Hematopoietic multipotent progenitor cell treated with erythropoietin and hydrocortisone succinate and interleukin-3 and kit ligand, for 15 days (in vitro differentiated cells): ENCODE measurements around the gene PRDM7.
A peak's percentile ranks its signal among the peaks of the same experiment; 100 is the strongest.

Source experiments
- DNase-seq: peaks from one replicate; pipeline ENCODE4 v3.0.0-alpha.2; 2015; ENCODE audit warnings: low spot score

PRDM7 gene

DNA sequence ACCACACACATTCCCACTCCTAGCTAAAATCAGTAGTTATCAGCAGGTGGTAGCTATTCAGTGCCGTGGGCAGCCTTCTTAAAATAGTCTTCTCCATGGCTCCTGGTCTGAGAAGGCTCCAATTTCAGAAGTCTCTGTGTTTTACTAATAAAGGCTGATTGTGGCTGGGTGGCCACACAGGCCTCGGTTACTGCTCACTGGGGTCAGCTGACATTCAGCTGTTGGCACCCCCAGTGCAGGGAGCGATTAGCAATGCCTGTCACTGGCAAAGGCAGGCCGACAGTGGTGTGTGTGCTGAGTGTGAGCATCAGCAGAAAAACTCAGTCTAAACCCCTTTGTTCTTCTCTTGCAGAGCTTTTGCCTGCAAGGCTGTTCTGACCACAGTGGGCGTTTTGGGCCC lies 41.2 kb downstream of the PRDM7 start:
- no peak for DNase-seq

GRCh38 chr16:90034504-90034903 lies 42.6 kb downstream of the PRDM7 start:
- DNase-seq, result no peak

- DNase-seq, result no peak
Observed at GRCh38 chr16:90033387-90033786, 43.7 kb downstream of the PRDM7 start.

GRCh38 chr16:90032674-90033331 lies 44.3 kb downstream of the PRDM7 start:
- no peak for DNase-seq

- no peak for DNase-seq
Observed at GRCh38 chr16:90031931-90032673, 45.0 kb downstream of the PRDM7 start.

- DNase-seq, result no peak
Observed at GRCh38 chr16:90031186-90031930, 45.8 kb downstream of the PRDM7 start.

DNA sequence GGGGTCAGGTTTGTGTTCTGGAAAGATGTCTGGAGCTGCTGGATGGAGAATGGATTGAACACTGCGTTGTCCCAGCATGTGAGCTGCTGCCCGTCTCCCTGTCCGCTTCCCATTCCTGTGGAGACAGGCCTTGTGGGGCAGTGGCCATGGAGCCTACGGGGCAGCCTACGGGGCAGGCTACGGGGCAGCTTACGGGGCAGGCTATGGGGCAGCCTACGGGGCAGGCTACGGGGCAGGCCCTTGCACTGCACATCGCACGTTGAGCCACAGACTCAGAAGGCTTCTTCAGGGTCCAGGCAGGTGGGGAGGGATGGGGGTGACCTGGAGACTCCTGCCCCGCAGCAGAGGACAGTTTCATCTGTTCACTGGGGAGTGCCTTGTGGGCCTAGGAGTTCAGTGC lies 48.1 kb downstream of the PRDM7 start:
- DNase-seq, result no peak

- no peak for DNase-seq
Observed at GRCh38 chr16:90027611-90028010, 49.5 kb downstream of the PRDM7 start.

- DNase-seq, result no peak
Observed at GRCh38 chr16:90026135-90026534, 51.0 kb downstream of the PRDM7 start.

- no peak for DNase-seq
Observed at GRCh38 chr16:90023078-90023447, 54.1 kb downstream of the PRDM7 start.

DNA sequence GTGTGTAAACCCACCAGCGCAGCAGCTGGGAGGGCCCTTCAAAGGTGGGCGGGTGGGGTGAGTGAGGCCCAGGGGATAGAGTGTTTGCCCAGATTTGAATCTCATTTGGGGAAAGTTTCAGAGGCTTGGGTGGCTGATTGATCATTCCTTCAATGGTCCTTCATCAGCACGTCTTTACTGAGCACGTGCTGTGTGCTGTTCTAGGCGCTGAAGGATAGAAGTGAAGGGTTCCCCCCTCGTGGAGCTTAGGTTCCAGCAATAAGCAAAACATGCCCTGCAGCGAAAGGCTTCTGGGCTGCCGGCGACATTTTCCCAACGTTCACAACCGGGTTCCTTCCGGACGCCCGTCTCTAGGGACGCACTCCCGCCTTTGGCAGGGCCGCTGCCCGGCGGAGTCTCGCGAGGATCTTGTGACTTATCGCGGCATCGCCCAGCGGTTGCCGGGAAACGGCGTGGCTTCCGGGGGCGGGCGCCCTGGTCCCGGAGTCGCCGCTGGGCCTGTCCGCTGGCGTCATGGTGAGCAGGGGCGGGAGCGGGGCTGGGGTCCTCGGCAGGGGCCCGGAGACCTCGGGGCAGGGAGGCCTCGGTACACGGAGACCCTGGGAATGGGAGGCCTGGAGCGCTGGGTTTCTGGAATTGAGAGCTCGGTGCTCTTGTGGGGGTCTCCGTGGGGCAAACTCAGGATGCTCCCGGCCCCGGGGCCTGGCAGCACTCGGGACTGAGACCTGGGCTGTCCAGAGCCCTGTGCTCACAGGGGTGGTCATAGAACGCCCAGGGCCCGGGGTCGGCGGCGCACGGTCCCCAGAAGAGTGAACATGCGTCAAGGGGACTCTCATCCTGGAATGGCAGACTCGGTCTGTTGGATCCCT lies 54.7 kb downstream of the PRDM7 start:
- peak; percentile 74 for DNase-seq

- DNase-seq, result no peak
Observed at GRCh38 chr16:90020838-90021382, 56.2 kb downstream of the PRDM7 start.

DNA sequence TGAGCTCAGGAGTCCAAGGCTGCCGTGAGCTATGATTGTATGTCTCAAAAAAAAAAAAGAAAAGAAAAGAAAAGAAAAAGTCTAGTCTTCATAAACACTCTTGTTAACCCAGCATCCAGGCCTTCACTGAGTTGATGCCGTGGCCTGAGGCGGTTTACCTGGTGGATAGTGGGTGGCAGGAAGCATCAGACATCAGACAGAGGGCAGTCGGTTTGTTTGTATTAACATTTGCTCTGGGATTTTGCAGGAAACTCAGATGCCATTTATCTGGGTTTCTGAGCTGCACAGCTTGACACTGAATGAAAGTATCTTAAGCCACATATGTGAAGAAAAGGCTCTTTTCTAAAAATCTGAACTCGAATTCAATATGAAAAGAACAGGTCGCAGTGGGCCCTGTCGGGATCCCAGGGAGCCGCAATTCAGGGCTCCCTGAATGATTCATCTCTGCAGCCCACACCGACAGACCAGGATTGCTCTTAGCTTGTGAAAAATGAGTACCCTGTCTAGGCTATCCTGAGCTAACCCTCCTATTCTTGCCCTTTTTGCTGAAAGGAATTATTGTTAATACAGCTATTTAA lies 56.8 kb downstream of the PRDM7 start:
- no peak for DNase-seq

- DNase-seq, result no peak
Observed at GRCh38 chr16:90019543-90020259, 57.4 kb downstream of the PRDM7 start.

DNA sequence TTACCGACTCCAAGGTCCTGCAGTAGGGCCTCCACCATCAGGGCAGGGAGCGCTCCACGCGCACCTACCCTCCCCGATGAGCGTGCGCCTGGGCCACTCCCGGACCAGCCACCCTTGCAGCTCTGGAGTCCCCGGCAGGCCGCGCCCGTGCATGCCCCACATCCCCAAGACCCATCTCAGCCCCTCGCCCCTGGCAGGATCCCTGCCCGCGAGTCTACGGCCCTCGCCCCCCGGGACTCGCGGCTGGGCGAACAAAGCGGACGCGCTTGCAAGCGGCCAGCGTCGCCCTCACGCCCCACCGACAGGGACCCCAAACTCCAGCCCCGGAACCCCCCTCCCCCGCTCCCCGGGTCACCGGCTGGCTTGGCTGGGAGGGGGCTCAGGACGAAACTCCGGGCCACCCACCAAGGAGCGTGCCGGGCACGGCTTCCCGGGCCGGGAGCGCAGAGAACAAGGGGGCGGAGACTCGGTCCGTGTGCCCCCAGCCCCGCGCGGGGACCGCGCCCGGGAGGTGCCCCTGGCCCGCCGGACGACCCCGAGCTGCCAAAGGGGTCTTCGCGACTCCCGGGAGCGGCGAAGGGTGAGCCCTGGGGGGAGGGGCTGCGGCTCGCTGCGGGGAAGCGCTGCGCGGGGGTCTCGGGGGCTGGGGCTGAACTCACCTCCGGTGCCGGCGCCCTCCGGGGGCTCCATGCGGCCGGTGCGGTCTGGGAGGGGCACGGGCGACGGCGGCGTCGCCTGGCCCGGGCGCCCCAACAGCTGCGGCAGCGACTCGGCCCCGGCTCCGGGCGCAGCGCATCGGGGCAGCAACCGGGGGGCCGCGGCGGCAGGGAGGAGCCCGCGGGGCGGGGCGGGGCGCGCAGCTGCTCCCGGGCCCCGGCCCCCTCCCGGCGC lies 58.2 kb downstream of the PRDM7 start, which contains the start of gene DBNDD1:
Gene DBNDD1 (minus strand): TSS at position 805 of the 891 bp plus-strand sequence. CDS start 115 bp downstream, at position 690.
- no peak for DNase-seq

DNA sequence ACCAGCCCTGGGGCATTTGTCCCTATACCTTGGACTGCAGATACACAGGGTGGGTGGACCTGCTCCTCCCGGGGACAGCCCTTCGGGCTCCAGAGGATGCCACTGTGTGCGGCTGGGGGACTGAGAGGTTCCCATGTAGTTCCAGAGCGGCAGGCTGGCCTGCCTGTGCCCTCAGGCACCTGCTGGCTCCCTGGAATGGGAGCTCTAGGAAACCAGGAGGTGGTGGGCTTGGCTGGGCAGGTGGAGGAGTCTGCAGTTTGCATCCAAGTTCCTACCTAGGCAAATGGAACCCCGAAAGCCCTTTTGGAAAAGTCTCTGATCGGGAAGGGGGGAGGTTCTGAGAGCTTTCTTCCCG lies 58.9 kb downstream of the PRDM7 start:
- DNase-seq, result no peak

DNA sequence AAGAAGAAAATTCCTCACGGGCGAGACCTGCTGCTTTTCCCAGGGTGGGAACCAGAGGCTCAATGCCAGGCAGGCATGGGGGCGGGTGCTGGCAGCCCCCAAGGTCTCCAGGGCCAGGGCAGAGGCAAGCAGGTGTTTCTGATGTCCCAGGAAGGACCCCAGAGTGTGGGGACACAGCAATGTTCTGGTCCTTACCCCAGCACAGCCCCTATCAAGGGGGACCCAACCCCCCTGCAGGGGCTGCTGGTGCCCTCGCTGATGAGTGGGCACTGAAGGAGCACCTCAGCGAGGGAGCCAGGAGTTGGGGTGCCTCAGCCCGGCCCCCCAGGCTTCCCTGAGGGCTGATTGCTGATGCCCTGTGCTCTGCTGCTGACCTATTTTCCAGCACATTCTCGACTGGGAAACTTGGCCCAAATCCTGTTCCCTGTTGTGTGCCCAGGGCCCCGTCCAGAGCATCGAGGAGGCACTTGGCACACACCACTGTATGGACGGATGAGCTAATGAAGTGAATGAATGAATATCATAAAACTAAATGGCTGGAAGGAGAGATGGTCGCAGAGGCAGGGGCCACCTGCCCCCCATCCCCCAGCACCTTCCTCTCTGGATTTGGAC lies 60.7 kb downstream of the PRDM7 start:
- no peak for DNase-seq

GRCh38 chr16:90015586-90016338 lies 61.4 kb downstream of the PRDM7 start:
- no peak for DNase-seq
